Adrenal gland (tissue), 12 donors: ENCODE measurements around the gene DOK6. TPM values are rescaled to one million over a fixed set of nuclear protein-coding genes. Genes with fewer than 3 reads are reported as not detected.
"Not testable (repeated sequence)": the region's sequence is repeated elsewhere in the genome, so short reads cannot be mapped to it uniquely, and the experiment has no call there.

Experiments
- DNase-seq, 7 donors: peaks; one replicate each; pipeline ENCODE4 v3.0.0-alpha.2; 2019 to 2020
- H3K27ac ChIP-seq, 5 donors: fragments of 200-600 bp; sonication (generic) in 4 of 5; 1 replicate in 3 of 5; 2 replicates in 2 of 5; pipeline versions ENCODE4 v1.5.1 to v1.8.0; 2016 to 2020; ENCODE audit warnings: mild to moderate bottlenecking in 1 of 5
- H3K27me3 ChIP-seq: fragments of 200-600 bp; 2 replicates; pipeline ENCODE4 v1.8.0; 2021
- H3K36me3 ChIP-seq, 2 donors: fragments of 200-600 bp; replicated peaks in 1 of 2; 1 replicate in 1 of 2; 2 replicates in 1 of 2; pipeline versions ENCODE4 v1.5.1 to v1.8.0; 2018 to 2022
- H3K4me1 ChIP-seq, 2 donors: fragments of 200-600 bp; replicated peaks in 1 of 2; 1 replicate in 1 of 2; 2 replicates in 1 of 2; pipeline versions ENCODE4 v1.5.1 to v1.8.0; 2018 to 2021
- H3K4me3 ChIP-seq, 4 donors: fragments of 200-600 bp; sonication (generic) in 3 of 4; one replicate each; pipeline ENCODE4 v1.5.1; 2016 to 2018
- H3K9me3 ChIP-seq, 3 donors: fragments of 200-600 bp; sonication (generic) in 1 of 3; replicated peaks in 1 of 3; 1 replicate in 2 of 3; 2 replicates in 1 of 3; pipeline versions ENCODE4 v1.5.1 to v1.8.0; 2016 to 2021
- CTCF ChIP-seq, 6 experiments: fragments of 450-650 bp in 4 of 6; fragments of 200-600 bp in 2 of 6; sonication (generic) in 1 of 6; IDR thresholded peaks; 1 replicate in 5 of 6; 2 replicates in 1 of 6; pipeline versions ENCODE4 v1.5.1 to v1.8.0; 2016 to 2021; ENCODE audit warnings: antibody characterized with exemption in 6 of 6, mild to moderate bottlenecking in 2 of 6, moderate library complexity in 1 of 6
- POLR2A ChIP-seq, 2 donors: fragments of 450-650 bp; IDR thresholded peaks; one replicate each; pipeline ENCODE4 v1.6.1; 2017; ENCODE audit warnings: antibody characterized with exemption in 2 of 2, mild to moderate bottlenecking in 2 of 2, moderate library complexity in 1 of 2
- WGBS, 4 donors: extraction: QIAGEN DNeasy Blood & Tissue Kit in 2 of 4; methylation state at CpG; one replicate each; pipeline versions ENCODE4 v1.1.5 to v1.1.7; 2013 to 2017; 5-methylcytosine and 5-hydroxymethylcytosine counted together
- intact Hi-C, 2 donors: fragments of 100-400 bp; cut with DNase I; formaldehyde crosslinking; loops; one replicate each; pipeline versions ENCODE4 v1.14.1 to v1.15.0; 2022 to 2023
- polyA plus RNA-seq, 3 donors: library from polyadenylated mRNA; stranded (reverse); fragments of 200-250 nt in 2 of 3; fragments of 350-450 nt in 1 of 3; fragmentation: Illumina TruSeq in 1 of 3; extraction: RNeasy Lipid Tissue Mini Kit (QIAGEN cat#74804) in 1 of 3; gene quantifications; one replicate each; pipeline ENCODE4 v1.2.3, GENCODE V29; 2013 to 2014
- total RNA-seq, 9 donors: library from RNA; depleted of rRNA in 4 of 9; stranded (reverse); fragments of >200 nt in 4 of 9; fragments of 120-200 nt in 1 of 9; fragmentation: NEBNext Ultra II Directional in 1 of 9; extraction: Animal tissue kit (Norgen Biotek cat#: 25700) in 1 of 9; gene quantifications; one replicate each; pipeline versions ENCODE4 v1.1.0 to v1.2.4, GENCODE V29; 2013 to 2023
- donor health status: healthy with polysubstance abuse.
- donor health status: Bipolar disorder and iron deficiency.
- donor health status: DM: yes; HTN: yes; CAD: no.
- donor health status: DM: no; HTN: no; CAD: no.
- donor health status: DM: no; HTN: no; CAD: no.
- donor health status: DM: yes; HTN: yes; CAD: no.

DOK6 gene
- total and polyA plus RNA-seq, 12 donors, result 0.24 to 4.5 (median 0.76) TPM

GRCh38 chr18:69874058-69874457 is 473.4 kb downstream of the DOK6 start:
- H3K27me3 ChIP-seq, result no peaks in the 10 kb centered on the region
- H3K27ac ChIP-seq, result no peak overlapping the region
- H3K4me3 ChIP-seq, result no peak overlapping the region
- H3K36me3 ChIP-seq, result no peaks in the 10 kb centered on the region
- TF ChIP-seq POLR2A (IDR thresholded peaks at IDR 0.05) (no peak), CTCF (IDR thresholded peaks at IDR 0.05) (no peak)
- H3K9me3 ChIP-seq, result no peaks in the 10 kb centered on the region
- no peak for DNase-seq
- WGBS, 4 donors, result 73 to 91% (median 88%) methylated on average over 2 of the region's 2 CpGs
- intact Hi-C loops, result no loop called here
- no peaks in the 10 kb centered on the region for H3K4me1 ChIP-seq

- Histone ChIP-seq H3K9me3 (no peaks in the 10 kb centered on the region), H3K4me3 (no peak overlapping the region), H3K27ac (no peak overlapping the region), H3K27me3 (no peaks in the 10 kb centered on the region), H3K36me3 (no peaks in the 10 kb centered on the region), H3K4me1 (no peaks in the 10 kb centered on the region)
- TF ChIP-seq POLR2A (IDR thresholded peaks at IDR 0.05) (no peak), CTCF (IDR thresholded peaks at IDR 0.05) (no peak)
- intact Hi-C loops, result no loop called here
- 83 to 95% (median 93%) methylated on average over 3 of the region's 3 CpGs for WGBS, 4 donors
- DNase-seq, result no peak
Observed at GRCh38 chr18:69876490-69876889, 475.8 kb downstream of the DOK6 start.

- Histone ChIP-seq H3K9me3 (no peaks in the 10 kb centered on the region), H3K27ac (no peak overlapping the region), H3K4me3 (no peak overlapping the region), H3K36me3 (no peaks in the 10 kb centered on the region), H3K27me3 (no peaks in the 10 kb centered on the region), H3K4me1 (no peaks in the 10 kb centered on the region)
- no peak for TF ChIP-seq CTCF (IDR thresholded peaks at IDR 0.05)
- TF ChIP-seq POLR2A (IDR thresholded peaks at IDR 0.05), result no peak
- DNase-seq, result no peak
- intact Hi-C loops, result no loop called here
- whole genome bisulfite sequencing, 4 donors, result 72 to 85% (median 78%) methylated on average over 6 of the region's 6 CpGs
Observed at GRCh38 chr18:69878213-69878933, 477.7 kb downstream of the DOK6 start.

GRCh38 chr18:69879051-69879450 is 478.4 kb downstream of the DOK6 start:
- H3K4me3 ChIP-seq, intact Hi-C loops, DNase-seq, H3K9me3 ChIP-seq, H3K27me3 ChIP-seq, H3K36me3 ChIP-seq, H3K4me1 ChIP-seq, H3K27ac ChIP-seq: not testable (repeated sequence)
- WGBS, 4 donors, result 61 to 91% (median 72%) methylated on average over 3 of the region's 3 CpGs

- H3K4me3 ChIP-seq, result no peak overlapping the region
- no peaks in the 10 kb centered on the region for H3K4me1 ChIP-seq
- H3K27me3 ChIP-seq, result no peaks in the 10 kb centered on the region
- no peaks in the 10 kb centered on the region for H3K9me3 ChIP-seq
- intact Hi-C loops, result no loop called here
- no peak overlapping the region for H3K27ac ChIP-seq
- 92 to 97% (median 94%) methylated on average over 3 of the region's 3 CpGs for WGBS, 4 donors
- no peak for DNase-seq
- H3K36me3 ChIP-seq, result no peaks in the 10 kb centered on the region
- no peak for TF ChIP-seq POLR2A (IDR thresholded peaks at IDR 0.05)
Observed at GRCh38 chr18:69880083-69880482, 479.4 kb downstream of the DOK6 start.
